GM12874 (cell line): ENCODE results near the gene TMEM271.

Experiments
- TF ChIP-seq, protein P1 (sequence below): IDR thresholded peaks from 2 replicates; pipeline ENCODE4 v1.5.1; 2011; ENCODE audit warnings: low read depth, mild to moderate bottlenecking, control low read depth, low read length, moderate library complexity; ENCODE audit not compliant: insufficient read depth

The TMEM271 gene

DNA sequence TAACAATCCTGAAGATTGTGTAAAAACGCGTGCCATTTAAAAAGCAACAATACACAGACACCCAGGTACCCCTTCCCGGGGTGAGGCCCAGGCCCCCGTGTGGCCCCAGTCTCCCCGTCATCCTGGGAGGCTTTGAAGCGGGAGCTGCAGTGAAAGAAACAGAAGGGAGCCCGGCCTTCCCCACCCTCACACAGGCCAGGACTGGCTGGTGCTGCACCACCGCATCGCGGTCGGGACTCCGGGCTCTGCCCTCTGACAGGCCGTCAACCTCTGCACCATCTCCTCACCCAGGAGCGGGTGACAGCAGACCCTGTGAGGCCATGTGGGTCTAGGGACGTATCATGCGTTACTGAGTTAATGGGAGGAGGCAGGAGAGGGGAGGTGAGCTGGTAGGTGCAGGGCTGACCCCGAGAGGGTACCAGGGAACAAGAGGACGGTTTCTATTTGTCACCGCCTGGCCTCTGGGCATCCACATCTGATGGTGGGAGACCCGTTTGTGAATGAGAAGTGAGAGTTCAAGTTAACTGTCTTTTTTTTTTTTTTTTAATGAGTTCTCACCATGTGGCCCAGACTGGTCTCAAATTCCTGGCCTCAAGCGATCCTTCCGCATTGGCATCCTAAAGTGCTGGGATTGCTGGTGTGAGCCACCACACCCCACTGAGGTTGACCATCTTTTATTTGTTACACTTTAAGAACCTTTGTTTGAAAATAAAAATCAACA, 49.7 kb downstream of the TMEM271 start:
- TF ChIP-seq, protein P1, sequence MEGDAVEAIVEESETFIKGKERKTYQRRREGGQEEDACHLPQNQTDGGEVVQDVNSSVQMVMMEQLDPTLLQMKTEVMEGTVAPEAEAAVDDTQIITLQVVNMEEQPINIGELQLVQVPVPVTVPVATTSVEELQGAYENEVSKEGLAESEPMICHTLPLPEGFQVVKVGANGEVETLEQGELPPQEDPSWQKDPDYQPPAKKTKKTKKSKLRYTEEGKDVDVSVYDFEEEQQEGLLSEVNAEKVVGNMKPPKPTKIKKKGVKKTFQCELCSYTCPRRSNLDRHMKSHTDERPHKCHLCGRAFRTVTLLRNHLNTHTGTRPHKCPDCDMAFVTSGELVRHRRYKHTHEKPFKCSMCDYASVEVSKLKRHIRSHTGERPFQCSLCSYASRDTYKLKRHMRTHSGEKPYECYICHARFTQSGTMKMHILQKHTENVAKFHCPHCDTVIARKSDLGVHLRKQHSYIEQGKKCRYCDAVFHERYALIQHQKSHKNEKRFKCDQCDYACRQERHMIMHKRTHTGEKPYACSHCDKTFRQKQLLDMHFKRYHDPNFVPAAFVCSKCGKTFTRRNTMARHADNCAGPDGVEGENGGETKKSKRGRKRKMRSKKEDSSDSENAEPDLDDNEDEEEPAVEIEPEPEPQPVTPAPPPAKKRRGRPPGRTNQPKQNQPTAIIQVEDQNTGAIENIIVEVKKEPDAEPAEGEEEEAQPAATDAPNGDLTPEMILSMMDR, result no peak

DNA sequence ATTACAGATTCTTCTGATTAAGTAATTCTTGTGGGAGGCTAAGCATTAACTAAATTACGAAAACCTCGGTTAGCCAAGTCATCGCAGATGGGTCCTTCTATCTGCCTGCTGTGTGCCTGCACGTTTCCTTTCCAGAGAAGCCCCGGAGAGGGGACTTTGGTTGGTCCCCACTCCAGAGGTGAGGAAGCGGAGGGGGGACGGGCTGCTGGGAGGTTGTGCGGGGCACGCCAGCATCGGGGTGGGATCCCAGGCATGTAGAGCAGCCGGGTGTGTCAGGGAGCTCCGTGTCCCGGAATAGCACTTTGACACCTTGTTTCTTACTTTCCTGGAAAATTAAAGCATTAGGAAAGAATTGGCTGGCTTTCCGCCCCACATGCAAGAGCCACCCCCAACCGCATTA, 50.4 kb downstream of the TMEM271 start:
- TF ChIP-seq, protein P1, result no peak

DNA sequence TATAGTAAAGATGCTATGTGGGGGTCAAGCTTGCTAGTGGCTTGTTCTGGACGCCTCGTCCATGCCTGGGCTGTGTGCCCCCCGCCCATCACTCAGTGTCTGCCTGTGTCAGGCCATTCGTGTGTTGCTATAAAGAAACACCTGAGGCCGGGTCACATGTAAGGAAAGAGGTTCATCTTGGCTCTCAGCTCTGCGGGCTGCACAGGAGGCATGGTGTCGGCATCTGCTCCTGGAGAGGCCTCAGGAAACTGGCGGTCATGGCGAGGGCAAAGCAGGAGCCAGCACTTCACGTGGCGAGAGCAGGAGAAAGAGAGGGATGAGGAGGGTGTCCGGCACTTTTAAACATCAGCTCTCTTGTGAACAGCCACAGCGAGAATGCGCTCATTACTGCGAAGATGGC, 51.9 kb downstream of the TMEM271 start:
- TF ChIP-seq, protein P1, result no peak
